ENCODE measurements around the gene ARID1A. TPM values are rescaled to one million over a fixed set of nuclear protein-coding genes. Genes with fewer than 3 reads are reported as not detected.
"Not testable (repeated sequence)": the region's sequence is repeated elsewhere in the genome, so short reads cannot be mapped to it uniquely, and the experiment has no call there.

Gene ARID1A
- total and polyA plus RNA-seq, 2 of the 8 experiments (the other 6 are each of a cell fraction or from before 2014, with no cell fraction given): 52.1 to 103 TPM

DNA sequence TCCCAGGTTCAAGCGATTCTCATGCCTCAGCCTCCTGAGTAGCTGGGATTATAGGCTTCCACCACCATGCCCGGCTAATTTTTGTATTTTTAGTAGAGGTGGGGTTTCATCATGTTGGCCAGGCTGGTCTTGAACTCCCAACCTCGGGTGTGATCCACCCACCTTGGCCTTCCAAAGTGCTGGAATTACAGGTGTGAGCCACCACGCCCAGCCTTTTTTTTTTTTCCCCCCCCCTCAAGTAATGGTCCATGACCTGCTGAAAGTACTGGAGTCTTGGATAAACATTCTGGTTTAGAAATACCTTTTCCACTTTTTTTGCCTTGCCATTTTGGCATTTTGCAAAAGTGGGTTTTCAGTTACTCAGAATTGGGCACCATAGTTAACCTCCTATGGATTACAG, 9.4 kb downstream of the ARID1A start:
- not testable (repeated sequence) for H3K4me3 ChIP-seq (ENCODE audit: extremely low read depth in 1 of 4, insufficient read depth in 2 of 4, low read depth in 3 of 4, low read length in 4 of 4); H3K9me3 ChIP-seq (ENCODE audit: insufficient read depth in 2 of 2, low read depth in 1 of 2, low read length in 1 of 2); H4K8ac ChIP-seq (ENCODE audit: extremely low read depth, insufficient read depth, low read length); H2BK15ac ChIP-seq (ENCODE audit: low read length); DNase-seq (ENCODE audit: low read depth in 1 of 2, low spot score in 2 of 2); H2BK120ac ChIP-seq (replicated peaks; ENCODE audit: low read depth, low read length); H3K27me3 ChIP-seq (replicated peaks in 1 of 4; ENCODE audit: control insufficient read depth in 3 of 4, extremely low read depth in 1 of 4, insufficient read depth in 3 of 4, low read length in 3 of 4); H2BK12ac ChIP-seq (ENCODE audit: low read depth, low read length); H3K23me2 ChIP-seq (ENCODE audit: low read depth, low read length); H3K4ac ChIP-seq (replicated peaks; ENCODE audit: insufficient read length, low read depth, low read length); H2AFZ ChIP-seq (ENCODE audit: low read length); H3K9ac ChIP-seq (replicated peaks in 1 of 4; ENCODE audit: extremely low read depth in 1 of 4, low read depth in 3 of 4, low read length in 3 of 4); H3K79me1 ChIP-seq (ENCODE audit: low read depth, low read length); H3K14ac ChIP-seq (ENCODE audit: insufficient read length); H2BK20ac ChIP-seq (ENCODE audit: low read length); H2BK5ac ChIP-seq (ENCODE audit: low read depth, low read length); H3K56ac ChIP-seq (replicated peaks; ENCODE audit: insufficient read length, low read depth, low read length); H2AK5ac ChIP-seq (ENCODE audit: low read depth, low read length); H3K18ac ChIP-seq (ENCODE audit: extremely low read depth, low read length); H4K5ac ChIP-seq (ENCODE audit: insufficient read length, low read depth, low read length); H4K91ac ChIP-seq (replicated peaks; ENCODE audit: insufficient read length, low read length); FAIRE-seq; H3K23ac ChIP-seq (ENCODE audit: insufficient read length); H3K27ac ChIP-seq (ENCODE audit: low read depth, low read length)
- 93% methylated on average over 3 of the region's 4 CpGs; no CpG with 5 or more reads in 1 of the 2 experiments for WGBS, 2 experiments (ENCODE audit: extremely low coverage in 1 of 2, insufficient coverage in 1 of 2, insufficient read length in 1 of 2, insufficient replicate concordance in 2 of 2, low coverage in 1 of 2, low lambda C conversion rate in 2 of 2, missing lambda C conversion rate in 1 of 2)
- peaks cover 44 to 45% of the 10 kb centered on the region in 2 experiments for H4K20me1 ChIP-seq (replicated peaks in 1 of 2; ENCODE audit: control insufficient read depth in 1 of 2, insufficient read depth in 2 of 2, low read length in 2 of 2)
- H3K4me1 ChIP-seq (replicated peaks in 1 of 4; ENCODE audit: control insufficient read depth in 3 of 4, insufficient read depth in 4 of 4, low read length in 3 of 4): peaks cover 2 to 19% (median 14%) of the 10 kb centered on the region in 4 experiments; a peak in 6 of 7 replicates
- peaks cover 0 to 15% (median 0%) of the 10 kb centered on the region in 4 experiments; a peak in 4 of 8 replicates for H3K36me3 ChIP-seq (ENCODE audit: control insufficient read depth in 2 of 4, insufficient read depth in 4 of 4, low read length in 3 of 4)
- POLR2A ChIA-PET (ENCODE audit: partially characterized antibody): interaction anchor here (1.0 to 14.4 kb wide), 5 partner anchors 7 to 78 kb away, joined by 4 to 256 read pairs (median 46); partner anchors contain the start of genes ARID1A and PIGV
- CTCF ChIA-PET (ENCODE audit: partially characterized antibody): interaction anchor here (1.0 to 2.2 kb wide), 4 partner anchors 12 to 84 kb away, joined by 3 to 10 read pairs (median 6); no protein-coding TSS in a partner anchor
- peak overlapping the region in 1 of 2 experiments; percentile 22; a peak in 1 of 4 replicates for H3K4me2 ChIP-seq (ENCODE audit: insufficient read depth in 1 of 2, low read depth in 2 of 2, low read length in 2 of 2)
- H3K79me2 ChIP-seq (ENCODE audit: control insufficient read depth in 1 of 2, insufficient read depth in 2 of 2, low read length in 2 of 2): peaks cover 63 to 96% of the 10 kb centered on the region in 2 experiments

Data from H1 (cell line).